Measurements from ENCODE around the gene TXNRD3. TPM values are rescaled to one million over a fixed set of nuclear protein-coding genes. Genes with fewer than 3 reads are reported as not detected.

The TXNRD3 gene
- total and polyA plus RNA-seq, 2 of the 4 experiments (the other 2 are of a cell fraction) = 3.9 to 8.4 TPM

DNA sequence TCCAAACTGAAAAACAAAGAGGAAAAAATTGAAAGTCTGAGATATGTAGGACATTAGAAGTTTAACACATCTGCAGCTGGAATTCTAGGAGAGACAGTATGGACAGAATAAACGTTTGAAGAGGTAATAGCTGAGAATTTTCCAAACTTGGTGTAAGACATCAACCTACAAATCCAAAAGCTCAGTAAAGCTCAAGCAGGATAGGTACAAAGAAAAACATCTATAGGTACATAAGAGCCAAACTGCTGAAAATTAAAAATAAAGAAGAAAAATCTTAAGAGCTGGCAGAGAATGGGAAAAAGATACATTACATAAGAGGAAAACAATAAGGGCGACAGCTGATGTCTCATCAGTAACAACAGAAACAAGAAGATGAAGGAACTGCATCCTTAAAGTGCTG lies 73.4 kb downstream of the TXNRD3 start:
- Histone ChIP-seq H3K4me1 (ENCODE audit: control insufficient read depth, insufficient read depth, low read length) (no peaks in the 10 kb centered on the region), H3K56ac (ENCODE audit: extremely low read depth, insufficient read depth, low read length) (no peak overlapping the region), H4K20me1 (ENCODE audit: insufficient read depth, low read length) (no peaks in the 10 kb centered on the region), H3K27ac (ENCODE audit: insufficient read depth, low read length) (no peak overlapping the region), H3K4ac (ENCODE audit: low read depth, low read length) (no peak overlapping the region), H2BK5ac (ENCODE audit: low read depth, low read length, poor library complexity, severe bottlenecking) (no peak overlapping the region), H2AFZ (replicated peaks; ENCODE audit: low read length, poor library complexity) (no peak overlapping the region), H4K8ac (ENCODE audit: low read depth in 2 of 2, low read length in 2 of 2) (no peak overlapping the region), H3K9me3 (ENCODE audit: control insufficient read depth, insufficient read depth, low read length) (no peaks in the 10 kb centered on the region), H3K23ac (ENCODE audit: low read depth, low read length) (no peak overlapping the region), H4K91ac (ENCODE audit: insufficient read depth, low read depth, low read length) (no peak overlapping the region), H3K79me1 (ENCODE audit: low read depth in 1 of 2, low read length in 2 of 2) (no peaks in the 10 kb centered on the region), H2BK120ac (ENCODE audit: low read depth, low read length) (no peak overlapping the region), H3K27me3 (ENCODE audit: control insufficient read depth, insufficient read depth, low read length) (peaks cover 33% of the 10 kb centered on the region), H2AK9ac (replicated peaks; ENCODE audit: low read depth, low read length, poor library complexity) (no peak overlapping the region), H3K9ac (ENCODE audit: low read depth, low read length) (no peak overlapping the region), H3K18ac (ENCODE audit: low read depth, low read length) (no peak overlapping the region), H2BK15ac (ENCODE audit: low read depth, low read length) (no peak overlapping the region), H2AK5ac (ENCODE audit: low read depth, low read length) (no peak overlapping the region), H3K14ac (replicated peaks; ENCODE audit: low read depth, low read length) (no peak overlapping the region), H3K36me3 (ENCODE audit: control insufficient read depth, insufficient read depth, low read length) (no peaks in the 10 kb centered on the region), H3K4me2 (ENCODE audit: low read depth, low read length) (no peak overlapping the region), H4K5ac (ENCODE audit: low read depth, low read length) (no peak overlapping the region), H3K4me3 (ENCODE audit: insufficient read depth, low read depth, low read length) (no peak overlapping the region), H2BK20ac (ENCODE audit: low read depth, low read length) (no peak overlapping the region), H3K9me1 (ENCODE audit: insufficient read depth, low read length) (no peaks in the 10 kb centered on the region)
- POLR2A ChIA-PET (ENCODE audit: unreplicated experiment) = no interaction called here
- dilution Hi-C loops (cut with HindIII; ENCODE audit: low sequenced_read_pairs, unreplicated experiment) (no loop called here), in situ Hi-C loops (cut with MboI; ENCODE audit: low sequenced_read_pairs) (no loop called here), intact Hi-C loops (cut with micrococcal nuclease) (no loop called here)
- CTCF ChIA-PET = interaction anchor here (0.9 kb wide), 1 partner anchor 12 kb away, joined by 3 read pairs; no protein-coding TSS in a partner anchor
- no CpG with 5 or more reads among the region's 2 CpGs for WGBS, 2 experiments (ENCODE audit: extremely low coverage in 2 of 2, insufficient read length in 1 of 2)
- DNase-seq (no peak), ATAC-seq (ENCODE audit: low read depth) (no peak)
- no TSS peak for BruUV-seq (replicated peaks)
- TF ChIP-seq NFE2L2 (IDR thresholded peaks at IDR 0.05; ENCODE audit: low read depth, low read length) (no peak), CEBPB (IDR thresholded peaks at IDR 0.05; ENCODE audit: low read depth, low read length) (no peak), SMC3 (IDR thresholded peaks at IDR 0.05; ENCODE audit: low read depth, low read length) (no peak), MAFK (IDR thresholded peaks at IDR 0.05; ENCODE audit: low read depth, low read length) (no peak), MAZ (IDR thresholded peaks at IDR 0.05; ENCODE audit: borderline replicate concordance, low read depth, low read length) (no peak), CHD1 (IDR thresholded peaks at IDR 0.05; ENCODE audit: low read depth, low read length) (no peak), MXI1 (IDR thresholded peaks at IDR 0.05; ENCODE audit: borderline replicate concordance, low read depth, low read length) (no peak), RAD21 (IDR thresholded peaks at IDR 0.05; ENCODE audit: low read length) (no peak), RFX5 (IDR thresholded peaks at IDR 0.05; ENCODE audit: low read depth, low read length) (no peak), POLR2A (IDR thresholded peaks at IDR 0.05; ENCODE audit: low read depth, low read length) (no peak), FOS (IDR thresholded peaks at IDR 0.05; ENCODE audit: low read depth, low read length) (no peak), RCOR1 (IDR thresholded peaks at IDR 0.05; ENCODE audit: insufficient replicate concordance, low read length) (no peak), BHLHE40 (IDR thresholded peaks at IDR 0.05; ENCODE audit: low read depth, low read length) (no peak)
- TF ChIP-seq, protein P1, sequence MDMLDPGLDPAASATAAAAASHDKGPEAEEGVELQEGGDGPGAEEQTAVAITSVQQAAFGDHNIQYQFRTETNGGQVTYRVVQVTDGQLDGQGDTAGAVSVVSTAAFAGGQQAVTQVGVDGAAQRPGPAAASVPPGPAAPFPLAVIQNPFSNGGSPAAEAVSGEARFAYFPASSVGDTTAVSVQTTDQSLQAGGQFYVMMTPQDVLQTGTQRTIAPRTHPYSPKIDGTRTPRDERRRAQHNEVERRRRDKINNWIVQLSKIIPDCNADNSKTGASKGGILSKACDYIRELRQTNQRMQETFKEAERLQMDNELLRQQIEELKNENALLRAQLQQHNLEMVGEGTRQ (IDR thresholded peaks at IDR 0.05; ENCODE audit: low read depth, low read length) = no peak
- TF ChIP-seq, protein P2, sequence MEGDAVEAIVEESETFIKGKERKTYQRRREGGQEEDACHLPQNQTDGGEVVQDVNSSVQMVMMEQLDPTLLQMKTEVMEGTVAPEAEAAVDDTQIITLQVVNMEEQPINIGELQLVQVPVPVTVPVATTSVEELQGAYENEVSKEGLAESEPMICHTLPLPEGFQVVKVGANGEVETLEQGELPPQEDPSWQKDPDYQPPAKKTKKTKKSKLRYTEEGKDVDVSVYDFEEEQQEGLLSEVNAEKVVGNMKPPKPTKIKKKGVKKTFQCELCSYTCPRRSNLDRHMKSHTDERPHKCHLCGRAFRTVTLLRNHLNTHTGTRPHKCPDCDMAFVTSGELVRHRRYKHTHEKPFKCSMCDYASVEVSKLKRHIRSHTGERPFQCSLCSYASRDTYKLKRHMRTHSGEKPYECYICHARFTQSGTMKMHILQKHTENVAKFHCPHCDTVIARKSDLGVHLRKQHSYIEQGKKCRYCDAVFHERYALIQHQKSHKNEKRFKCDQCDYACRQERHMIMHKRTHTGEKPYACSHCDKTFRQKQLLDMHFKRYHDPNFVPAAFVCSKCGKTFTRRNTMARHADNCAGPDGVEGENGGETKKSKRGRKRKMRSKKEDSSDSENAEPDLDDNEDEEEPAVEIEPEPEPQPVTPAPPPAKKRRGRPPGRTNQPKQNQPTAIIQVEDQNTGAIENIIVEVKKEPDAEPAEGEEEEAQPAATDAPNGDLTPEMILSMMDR (conservative IDR thresholded peaks at IDR 0.05; ENCODE audit: low read depth, low read length) = no peak
- TF ChIP-seq, protein P3, sequence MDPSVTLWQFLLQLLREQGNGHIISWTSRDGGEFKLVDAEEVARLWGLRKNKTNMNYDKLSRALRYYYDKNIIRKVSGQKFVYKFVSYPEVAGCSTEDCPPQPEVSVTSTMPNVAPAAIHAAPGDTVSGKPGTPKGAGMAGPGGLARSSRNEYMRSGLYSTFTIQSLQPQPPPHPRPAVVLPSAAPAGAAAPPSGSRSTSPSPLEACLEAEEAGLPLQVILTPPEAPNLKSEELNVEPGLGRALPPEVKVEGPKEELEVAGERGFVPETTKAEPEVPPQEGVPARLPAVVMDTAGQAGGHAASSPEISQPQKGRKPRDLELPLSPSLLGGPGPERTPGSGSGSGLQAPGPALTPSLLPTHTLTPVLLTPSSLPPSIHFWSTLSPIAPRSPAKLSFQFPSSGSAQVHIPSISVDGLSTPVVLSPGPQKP (IDR thresholded peaks at IDR 0.05; ENCODE audit: borderline replicate concordance, low read depth, low read length) = no peak
